Esophagus muscularis mucosa (tissue), 4 donors: ENCODE measurements around the gene NTHL1. TPM values are rescaled to one million over a fixed set of nuclear protein-coding genes. Genes with fewer than 3 reads are reported as not detected.

Source experiments
- DNase-seq: peaks from one replicate; pipeline ENCODE4 v3.0.0-alpha.2; 2017; ENCODE audit errors: extremely low spot score
- H3K27ac ChIP-seq, 4 donors: fragments of 200-600 bp; sonication (generic); replicated peaks in 1 of 4; 1 replicate in 3 of 4; 2 replicates in 1 of 4; pipeline ENCODE4 v1.5.1; 2016 to 2019; ENCODE audit warnings: mild to moderate bottlenecking in 1 of 4
- H3K27me3 ChIP-seq, 4 donors: fragments of 200-600 bp; sonication (generic); one replicate each; pipeline versions ENCODE4 v1.5.1 to v1.6.0; 2016 to 2019
- H3K36me3 ChIP-seq, 4 donors: fragments of 200-600 bp; sonication (generic); one replicate each; pipeline ENCODE4 v1.5.1; 2016 to 2019
- H3K4me1 ChIP-seq, 4 donors: fragments of 200-600 bp; sonication (generic); one replicate each; pipeline ENCODE4 v1.5.1; 2016 to 2019
- H3K4me3 ChIP-seq, 4 donors: fragments of 200-600 bp; sonication (generic); 1 replicate in 2 of 4; 2 replicates in 2 of 4; pipeline ENCODE4 v1.5.1; 2016 to 2019; ENCODE audit warnings: mild to moderate bottlenecking in 4 of 4, moderate library complexity in 1 of 4
- H3K9me3 ChIP-seq, 4 donors: fragments of 200-600 bp; sonication (generic); 1 replicate in 3 of 4; 2 replicates in 1 of 4; pipeline ENCODE4 v1.5.1; 2016 to 2019
- EP300 ChIP-seq: sonication (generic); formaldehyde crosslinking; IDR thresholded peaks from one replicate; pipeline ENCODE4 v1.6.1; 2017; ENCODE audit warnings: antibody characterized with exemption
- POLR2A ChIP-seq: fragments of 450-650 bp; IDR thresholded peaks from one replicate; pipeline ENCODE4 v1.6.1; 2017; ENCODE audit warnings: antibody characterized with exemption, moderate library complexity, mild to moderate bottlenecking, low read depth
- POLR2AphosphoS5 ChIP-seq, 2 donors: sonication (generic); formaldehyde crosslinking; IDR thresholded peaks; one replicate each; pipeline ENCODE4 v1.6.1; 2017; ENCODE audit warnings: antibody characterized with exemption in 2 of 2
- WGBS: methylation state at CpG from one replicate; pipeline ENCODE4 v1.1.5; 2018; 5-methylcytosine and 5-hydroxymethylcytosine counted together
- intact Hi-C: fragments of 100-400 bp; cut with DNase I; formaldehyde crosslinking; loops from one replicate; pipeline ENCODE4 v1.15.1; 2023
- total RNA-seq, 4 donors: library from RNA; depleted of rRNA; stranded (reverse); fragments of >200 nt; gene quantifications; one replicate each; pipeline versions ENCODE4 v1.1.0 to v1.2.1, GENCODE V29; 2016
- TF ChIP-seq, protein P1 (sequence below), 3 experiments: fragments of 200-600 bp in 2 of 3; fragments of 450-650 bp in 1 of 3; sonication (generic) in 2 of 3; IDR thresholded peaks; one replicate each; pipeline ENCODE4 v1.5.1; 2017 to 2019; ENCODE audit warnings: antibody characterized with exemption in 3 of 3, mild to moderate bottlenecking in 2 of 3, moderate library complexity in 1 of 3

Gene NTHL1
- total RNA-seq, 4 donors from 2014 or later: 11.8 to 25.2 (median 18.9) TPM

DNA sequence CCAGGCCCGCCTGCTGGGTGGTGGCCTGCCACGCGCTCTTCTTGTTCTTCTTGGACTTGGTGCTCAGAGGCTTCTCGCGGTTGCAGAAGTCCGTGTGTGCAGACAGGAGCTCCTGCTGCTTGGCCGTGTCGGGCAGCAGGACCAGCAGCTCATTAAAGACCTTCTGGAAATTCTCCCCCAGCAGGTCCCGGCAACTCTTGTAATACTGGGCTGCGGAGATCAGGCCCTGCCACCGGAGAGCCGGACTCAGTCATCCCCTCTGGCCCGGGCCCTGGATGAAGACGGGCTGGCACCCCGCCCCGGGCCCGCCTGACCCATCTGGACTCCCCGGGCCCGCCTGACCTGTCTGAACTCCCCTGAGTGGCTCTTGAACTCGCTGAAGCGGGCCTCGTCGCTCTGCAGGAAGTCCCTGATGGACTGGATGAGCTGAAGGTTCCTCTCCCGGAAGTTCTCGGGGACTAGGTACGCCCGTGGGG lies 49.2 kb downstream of the NTHL1 start:
- Histone ChIP-seq H3K4me1 (peaks cover under 1 to 22% (median 6%) of the 10 kb centered on the region in 4 donors), H3K27ac (peak overlapping the region in 2 of 4 donors; percentile 48 to 63), H3K9me3 (no peaks in the 10 kb centered on the region), H3K27me3 (no peaks in the 10 kb centered on the region), H3K4me3 (no peak overlapping the region), H3K36me3 (peaks cover 57 to 74% (median 65%) of the 10 kb centered on the region in 4 donors)
- TF ChIP-seq POLR2A (no peak), EP300 (no peak), POLR2AphosphoS5 (IDR thresholded peaks at IDR 0.05) (no peak)
- TF ChIP-seq, protein P1, sequence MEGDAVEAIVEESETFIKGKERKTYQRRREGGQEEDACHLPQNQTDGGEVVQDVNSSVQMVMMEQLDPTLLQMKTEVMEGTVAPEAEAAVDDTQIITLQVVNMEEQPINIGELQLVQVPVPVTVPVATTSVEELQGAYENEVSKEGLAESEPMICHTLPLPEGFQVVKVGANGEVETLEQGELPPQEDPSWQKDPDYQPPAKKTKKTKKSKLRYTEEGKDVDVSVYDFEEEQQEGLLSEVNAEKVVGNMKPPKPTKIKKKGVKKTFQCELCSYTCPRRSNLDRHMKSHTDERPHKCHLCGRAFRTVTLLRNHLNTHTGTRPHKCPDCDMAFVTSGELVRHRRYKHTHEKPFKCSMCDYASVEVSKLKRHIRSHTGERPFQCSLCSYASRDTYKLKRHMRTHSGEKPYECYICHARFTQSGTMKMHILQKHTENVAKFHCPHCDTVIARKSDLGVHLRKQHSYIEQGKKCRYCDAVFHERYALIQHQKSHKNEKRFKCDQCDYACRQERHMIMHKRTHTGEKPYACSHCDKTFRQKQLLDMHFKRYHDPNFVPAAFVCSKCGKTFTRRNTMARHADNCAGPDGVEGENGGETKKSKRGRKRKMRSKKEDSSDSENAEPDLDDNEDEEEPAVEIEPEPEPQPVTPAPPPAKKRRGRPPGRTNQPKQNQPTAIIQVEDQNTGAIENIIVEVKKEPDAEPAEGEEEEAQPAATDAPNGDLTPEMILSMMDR (IDR thresholded peaks at IDR 0.05): no peak
- intact Hi-C loops: no loop called here
- WGBS: 83% methylated on average over 17 of the region's 27 CpGs
- no peak for DNase-seq

DNA sequence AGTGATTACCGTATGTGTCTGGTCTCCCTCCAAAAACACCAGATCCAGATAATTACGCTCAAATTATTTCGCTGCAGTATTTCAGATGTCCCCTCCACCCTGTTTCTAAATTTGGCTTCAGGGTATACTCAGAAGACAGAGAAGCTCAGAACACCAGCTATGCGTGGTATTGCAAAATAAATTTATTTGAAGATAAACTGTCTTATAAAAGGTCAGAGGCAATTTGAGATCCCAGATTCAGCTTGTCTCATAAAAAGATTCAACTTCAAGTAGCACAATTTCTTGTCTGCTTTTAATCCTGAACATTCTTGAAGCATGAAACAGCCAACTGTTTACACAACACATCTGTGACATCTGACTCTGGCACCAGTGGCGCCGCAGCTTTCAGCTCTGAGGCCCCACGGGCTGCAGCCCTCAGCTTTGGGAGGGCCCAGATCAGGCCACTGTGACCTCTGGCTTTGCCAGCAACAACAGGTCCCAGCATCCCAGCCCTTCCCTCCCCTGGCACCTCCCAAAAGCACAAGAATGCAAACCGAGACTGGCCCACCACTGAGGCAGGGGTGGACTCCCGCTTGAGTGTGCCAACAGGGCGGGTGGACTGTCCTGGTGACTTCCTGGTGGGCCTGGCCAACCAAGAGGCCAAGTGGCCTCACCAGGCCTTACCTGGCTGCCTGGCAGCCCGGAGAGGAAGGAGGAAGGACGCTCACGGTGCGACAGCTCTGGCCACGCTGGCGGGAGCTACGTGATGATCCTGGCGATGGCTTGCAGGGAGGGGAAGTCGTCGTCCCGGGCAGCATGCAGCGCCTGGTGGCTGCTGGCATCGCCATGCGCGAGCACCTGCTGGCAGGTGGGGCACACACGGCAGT lies 49.9 kb downstream of the NTHL1 start:
- H3K27ac ChIP-seq: peak overlapping the region in 2 of 4 donors; percentile 52 to 63
- H3K36me3 ChIP-seq: peaks cover 50 to 67% (median 59%) of the 10 kb centered on the region in 4 donors
- peaks cover 0 to 22% (median 7%) of the 10 kb centered on the region in 4 donors for H3K4me1 ChIP-seq
- H3K9me3 ChIP-seq: no peaks in the 10 kb centered on the region
- peaks cover 0 to 4% (median 0%) of the 10 kb centered on the region in 4 donors for H3K27me3 ChIP-seq
- no peak overlapping the region for H3K4me3 ChIP-seq
- intact Hi-C loops: no loop called here
- TF ChIP-seq POLR2AphosphoS5 (IDR thresholded peaks at IDR 0.05): no peak
- TF ChIP-seq, protein P1 (IDR thresholded peaks at IDR 0.05): no peak
- TF ChIP-seq POLR2A: no peak
- TF ChIP-seq EP300: no peak
- WGBS: 82% methylated on average over 19 of the region's 26 CpGs
- DNase-seq: no peak

DNA sequence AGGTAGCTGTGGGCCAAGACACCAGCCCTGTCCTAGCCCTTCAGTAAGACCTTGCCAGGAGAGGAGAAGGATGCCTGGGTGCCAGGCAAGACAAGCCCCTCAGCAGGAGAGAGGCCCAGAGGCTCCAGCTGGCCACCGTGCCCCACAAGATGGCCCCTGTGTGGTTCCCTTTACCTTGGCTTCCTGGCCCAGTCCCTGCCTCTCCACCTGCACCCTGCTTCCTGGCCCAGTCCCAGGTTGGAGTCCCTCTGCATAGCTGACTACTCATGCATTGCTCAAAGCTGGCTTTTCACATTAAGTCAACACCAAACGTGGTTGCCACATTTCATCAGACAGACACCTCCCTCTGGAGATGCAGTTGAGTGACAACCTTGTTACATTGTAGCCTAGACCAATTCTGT lies 53.9 kb downstream of the NTHL1 start:
- Histone ChIP-seq H3K36me3 (peaks cover 10 to 27% (median 19%) of the 10 kb centered on the region in 4 donors), H3K27ac (no peak overlapping the region), H3K27me3 (peaks cover 3 to 44% (median 28%) of the 10 kb centered on the region in 4 donors), H3K9me3 (no peaks in the 10 kb centered on the region), H3K4me1 (peaks cover 26 to 57% (median 43%) of the 10 kb centered on the region in 4 donors), H3K4me3 (no peak overlapping the region)
- TF ChIP-seq POLR2AphosphoS5 (IDR thresholded peaks at IDR 0.05) (no peak), POLR2A (no peak), EP300 (no peak)
- TF ChIP-seq, protein P1 (IDR thresholded peaks at IDR 0.05): no peak
- intact Hi-C loops: no loop called here
- DNase-seq: no peak
- 75% methylated on average over 2 of the region's 2 CpGs for WGBS

DNA sequence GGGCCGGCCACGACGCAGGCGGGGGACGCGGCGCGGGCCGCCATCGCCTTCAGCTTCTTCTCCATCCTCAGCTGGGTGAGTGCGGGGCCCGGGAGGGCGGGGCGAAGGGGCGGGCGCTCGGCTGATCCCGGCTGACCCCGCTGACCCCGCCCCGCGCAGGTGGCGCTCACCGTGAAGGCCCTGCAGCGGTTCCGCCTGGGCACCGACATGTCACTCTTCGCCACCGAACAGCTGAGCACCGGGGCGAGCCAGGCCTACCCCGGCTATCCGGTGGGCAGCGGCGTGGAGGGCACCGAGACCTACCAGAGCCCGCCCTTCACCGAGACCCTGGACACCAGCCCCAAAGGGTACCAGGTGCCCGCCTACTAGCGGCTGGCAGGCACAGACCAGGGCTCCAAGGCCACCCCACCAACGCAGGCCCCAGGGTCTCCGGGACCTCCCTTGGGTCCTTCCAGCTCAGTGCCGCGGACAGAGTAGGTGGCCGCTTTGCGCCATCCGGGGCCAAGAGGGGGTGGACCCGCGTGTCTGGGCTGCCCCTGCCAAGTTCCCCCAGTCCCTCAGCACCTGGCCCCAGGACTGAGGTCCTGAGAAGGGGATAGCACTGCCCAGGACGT lies 54.8 kb downstream of the NTHL1 start:
- intact Hi-C loops: no loop called here
- Histone ChIP-seq H3K27me3 (peaks cover 3 to 48% (median 32%) of the 10 kb centered on the region in 4 donors), H3K4me1 (peaks cover 26 to 51% (median 40%) of the 10 kb centered on the region in 4 donors), H3K9me3 (no peaks in the 10 kb centered on the region), H3K27ac (peak overlapping the region in 1 of 4 donors; percentile 27), H3K36me3 (peaks cover 1 to 18% (median 10%) of the 10 kb centered on the region in 4 donors), H3K4me3 (peak overlapping the region; percentile 45 to 61 (median 48))
- TF ChIP-seq POLR2AphosphoS5 (IDR thresholded peaks at IDR 0.05): no peak
- TF ChIP-seq, protein P1 (IDR thresholded peaks at IDR 0.05): no peak
- TF ChIP-seq EP300: no peak
- no peak for TF ChIP-seq POLR2A
- DNase-seq: no peak
- WGBS: no CpG with 5 or more reads among the region's 50 CpGs
